ENCODE results near the gene GALR3. TPM values are rescaled to one million over a fixed set of nuclear protein-coding genes. Genes with fewer than 3 reads are reported as not detected.
A peak's percentile ranks its signal among the peaks of the same experiment; 100 is the strongest.

The GALR3 gene
- total RNA-seq, 1 experiment from 2014 or later = not detected

DNA sequence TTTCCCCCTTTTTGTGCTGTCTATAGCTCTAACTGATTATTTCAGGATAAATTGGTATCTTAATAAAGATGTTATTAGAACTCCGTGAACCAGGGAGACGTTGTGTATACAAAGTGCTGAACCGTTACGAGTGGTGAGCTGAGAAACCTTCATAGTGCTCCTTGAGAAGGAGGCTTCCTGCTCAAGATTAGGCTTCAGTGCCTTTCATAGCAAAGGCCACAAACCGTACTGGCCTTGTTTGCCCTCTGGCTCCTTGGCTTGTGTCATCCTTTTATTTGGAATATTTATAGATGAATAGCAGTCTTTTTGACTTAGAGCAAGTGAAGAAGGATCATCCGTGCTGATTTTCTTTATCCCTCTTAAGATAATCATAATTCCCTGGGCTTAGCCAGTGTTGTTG is 42.3 kb downstream of the GALR3 start:
- H3K36me3 ChIP-seq (ENCODE audit: control insufficient read depth, insufficient read depth, low read length) = peaks cover 25% of the 10 kb centered on the region
- H3K4me3 ChIP-seq (ENCODE audit: low read depth in 2 of 2, low read length in 2 of 2) = no peak overlapping the region
- no peak for ATAC-seq
- no peaks in the 10 kb centered on the region for H3K27me3 ChIP-seq (ENCODE audit: control insufficient read depth, insufficient read depth, low read length)
- H3K9me3 ChIP-seq (ENCODE audit: control insufficient read depth, insufficient read depth, low read depth, low read length) = no peaks in the 10 kb centered on the region
- CTCF ChIA-PET = no interaction called here
- no peak for TF ChIP-seq TCF7L2 (IDR thresholded peaks at IDR 0.05; ENCODE audit: low read depth, low read length)
- TF ChIP-seq, protein P1, sequence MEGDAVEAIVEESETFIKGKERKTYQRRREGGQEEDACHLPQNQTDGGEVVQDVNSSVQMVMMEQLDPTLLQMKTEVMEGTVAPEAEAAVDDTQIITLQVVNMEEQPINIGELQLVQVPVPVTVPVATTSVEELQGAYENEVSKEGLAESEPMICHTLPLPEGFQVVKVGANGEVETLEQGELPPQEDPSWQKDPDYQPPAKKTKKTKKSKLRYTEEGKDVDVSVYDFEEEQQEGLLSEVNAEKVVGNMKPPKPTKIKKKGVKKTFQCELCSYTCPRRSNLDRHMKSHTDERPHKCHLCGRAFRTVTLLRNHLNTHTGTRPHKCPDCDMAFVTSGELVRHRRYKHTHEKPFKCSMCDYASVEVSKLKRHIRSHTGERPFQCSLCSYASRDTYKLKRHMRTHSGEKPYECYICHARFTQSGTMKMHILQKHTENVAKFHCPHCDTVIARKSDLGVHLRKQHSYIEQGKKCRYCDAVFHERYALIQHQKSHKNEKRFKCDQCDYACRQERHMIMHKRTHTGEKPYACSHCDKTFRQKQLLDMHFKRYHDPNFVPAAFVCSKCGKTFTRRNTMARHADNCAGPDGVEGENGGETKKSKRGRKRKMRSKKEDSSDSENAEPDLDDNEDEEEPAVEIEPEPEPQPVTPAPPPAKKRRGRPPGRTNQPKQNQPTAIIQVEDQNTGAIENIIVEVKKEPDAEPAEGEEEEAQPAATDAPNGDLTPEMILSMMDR (IDR thresholded peaks at IDR 0.05) = no peak
- TF ChIP-seq, protein P2, sequence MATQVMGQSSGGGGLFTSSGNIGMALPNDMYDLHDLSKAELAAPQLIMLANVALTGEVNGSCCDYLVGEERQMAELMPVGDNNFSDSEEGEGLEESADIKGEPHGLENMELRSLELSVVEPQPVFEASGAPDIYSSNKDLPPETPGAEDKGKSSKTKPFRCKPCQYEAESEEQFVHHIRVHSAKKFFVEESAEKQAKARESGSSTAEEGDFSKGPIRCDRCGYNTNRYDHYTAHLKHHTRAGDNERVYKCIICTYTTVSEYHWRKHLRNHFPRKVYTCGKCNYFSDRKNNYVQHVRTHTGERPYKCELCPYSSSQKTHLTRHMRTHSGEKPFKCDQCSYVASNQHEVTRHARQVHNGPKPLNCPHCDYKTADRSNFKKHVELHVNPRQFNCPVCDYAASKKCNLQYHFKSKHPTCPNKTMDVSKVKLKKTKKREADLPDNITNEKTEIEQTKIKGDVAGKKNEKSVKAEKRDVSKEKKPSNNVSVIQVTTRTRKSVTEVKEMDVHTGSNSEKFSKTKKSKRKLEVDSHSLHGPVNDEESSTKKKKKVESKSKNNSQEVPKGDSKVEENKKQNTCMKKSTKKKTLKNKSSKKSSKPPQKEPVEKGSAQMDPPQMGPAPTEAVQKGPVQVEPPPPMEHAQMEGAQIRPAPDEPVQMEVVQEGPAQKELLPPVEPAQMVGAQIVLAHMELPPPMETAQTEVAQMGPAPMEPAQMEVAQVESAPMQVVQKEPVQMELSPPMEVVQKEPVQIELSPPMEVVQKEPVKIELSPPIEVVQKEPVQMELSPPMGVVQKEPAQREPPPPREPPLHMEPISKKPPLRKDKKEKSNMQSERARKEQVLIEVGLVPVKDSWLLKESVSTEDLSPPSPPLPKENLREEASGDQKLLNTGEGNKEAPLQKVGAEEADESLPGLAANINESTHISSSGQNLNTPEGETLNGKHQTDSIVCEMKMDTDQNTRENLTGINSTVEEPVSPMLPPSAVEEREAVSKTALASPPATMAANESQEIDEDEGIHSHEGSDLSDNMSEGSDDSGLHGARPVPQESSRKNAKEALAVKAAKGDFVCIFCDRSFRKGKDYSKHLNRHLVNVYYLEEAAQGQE (IDR thresholded peaks at IDR 0.05; ENCODE audit: insufficient read depth in 1 of 2, low read depth in 2 of 2, low read length in 1 of 2) = no peak
- no peak for TF ChIP-seq SIN3A (IDR thresholded peaks at IDR 0.05; ENCODE audit: borderline replicate concordance, insufficient read depth, low read depth, low read length)
- no peak for TF ChIP-seq POLR2AphosphoS5 (IDR thresholded peaks at IDR 0.05; ENCODE audit: low read depth, low read length)
- intact Hi-C loops (cut with micrococcal nuclease; ENCODE audit: unreplicated experiment) = no loop called here
- no peaks in the 10 kb centered on the region for H3K4me1 ChIP-seq (ENCODE audit: control insufficient read depth, insufficient read depth, low read length)
- POLR2A ChIA-PET = interaction anchor here (1.0 kb wide), 1 partner anchor 10 kb away, joined by 4 read pairs; no protein-coding TSS in a partner anchor
- H3K27ac ChIP-seq (ENCODE audit: low read length) = no peak overlapping the region
- BruUV-seq (replicated peaks) = no TSS peak
- in situ Hi-C loops (cut with HindIII; ENCODE audit: low pct_unique_long_range_greater_than_20kb, low sequenced_read_pairs) = no loop called here
- DNase-seq (ENCODE audit: low read depth, low spot score) = no peak

DNA sequence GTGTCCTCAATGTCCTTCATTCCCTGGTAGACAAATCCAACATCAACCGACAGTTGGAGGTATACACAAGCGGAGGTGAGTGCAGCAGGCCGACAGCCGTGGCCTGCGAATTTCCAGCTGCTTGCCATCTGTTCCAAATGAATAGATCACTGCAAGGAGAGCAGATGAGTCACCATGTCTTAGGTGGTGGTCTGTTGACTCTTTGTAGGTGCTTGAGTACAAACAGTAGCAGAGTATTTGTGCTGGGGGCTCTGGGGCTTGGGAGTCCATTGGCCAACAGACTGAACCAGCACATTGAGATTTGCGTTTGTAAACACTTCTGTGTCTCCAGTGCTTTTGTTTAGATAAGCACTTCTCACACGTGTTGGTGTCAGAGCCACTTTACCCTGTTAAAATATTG is 47.1 kb downstream of the GALR3 start:
- no peak overlapping the region for H3K4me3 ChIP-seq (ENCODE audit: low read depth in 2 of 2, low read length in 2 of 2)
- ATAC-seq = no peak
- TF ChIP-seq, protein P1 (IDR thresholded peaks at IDR 0.05) = no peak
- no peak for TF ChIP-seq POLR2AphosphoS5 (IDR thresholded peaks at IDR 0.05; ENCODE audit: low read depth, low read length)
- TF ChIP-seq, protein P2 (IDR thresholded peaks at IDR 0.05; ENCODE audit: insufficient read depth in 1 of 2, low read depth in 2 of 2, low read length in 1 of 2) = no peak
- TF ChIP-seq TCF7L2 (IDR thresholded peaks at IDR 0.05; ENCODE audit: low read depth, low read length) = no peak
- no peak for TF ChIP-seq SIN3A (IDR thresholded peaks at IDR 0.05; ENCODE audit: borderline replicate concordance, insufficient read depth, low read depth, low read length)
- H3K36me3 ChIP-seq (ENCODE audit: control insufficient read depth, insufficient read depth, low read length) = peaks cover 20% of the 10 kb centered on the region
- intact Hi-C loops (cut with micrococcal nuclease; ENCODE audit: unreplicated experiment) (no loop called here), in situ Hi-C loops (cut with HindIII; ENCODE audit: low pct_unique_long_range_greater_than_20kb, low sequenced_read_pairs) (no loop called here)
- no peaks in the 10 kb centered on the region for H3K27me3 ChIP-seq (ENCODE audit: control insufficient read depth, insufficient read depth, low read length)
- CTCF ChIA-PET = no interaction called here
- no peaks in the 10 kb centered on the region for H3K9me3 ChIP-seq (ENCODE audit: control insufficient read depth, insufficient read depth, low read depth, low read length)
- DNase-seq (ENCODE audit: low read depth, low spot score) = no peak
- H3K4me1 ChIP-seq (ENCODE audit: control insufficient read depth, insufficient read depth, low read length) = no peaks in the 10 kb centered on the region
- no peak overlapping the region for H3K27ac ChIP-seq (ENCODE audit: low read length)
- TSS peak; percentile 14 for BruUV-seq (replicated peaks)
- POLR2A ChIA-PET = no interaction called here

Small RNA genes lying within 50 kb of the gene (microRNA-seq; reads per million reads assigned to microRNA genes)
- not detected for gene MIR659 (ENCODE audit: unreplicated experiment)

Other genes with a start within 250 kb of the GALR3 start
- gene LGALS2, start 243.3 kb upstream of the GALR3 start, total RNA-seq (2021; ENCODE audit: unreplicated experiment) = not detected
- 45.4 TPM for gene GGA1, start 214.5 kb upstream of the GALR3 start, total RNA-seq (2021; ENCODE audit: unreplicated experiment)
- 6.8 TPM for gene SH3BP1, start 183.7 kb upstream of the GALR3 start, total RNA-seq (2021; ENCODE audit: unreplicated experiment)
- gene PDXP, start 164.7 kb upstream of the GALR3 start, total RNA-seq (2021; ENCODE audit: unreplicated experiment) = 17.6 TPM
- gene LGALS1, start 147.7 kb upstream of the GALR3 start, total RNA-seq (2021; ENCODE audit: unreplicated experiment) = 1,518 TPM
- 32.7 TPM for gene NOL12, start 137.0 kb upstream of the GALR3 start, total RNA-seq (2021; ENCODE audit: unreplicated experiment)
- gene TRIOBP, start 126.3 kb upstream of the GALR3 start, total RNA-seq (2021; ENCODE audit: unreplicated experiment) = 50.5 TPM
- gene GCAT, start 15.4 kb upstream of the GALR3 start, total RNA-seq (2021; ENCODE audit: unreplicated experiment) = 11.2 TPM
- 28.1 TPM for gene ANKRD54, start 21.0 kb downstream of the GALR3 start, total RNA-seq (2021; ENCODE audit: unreplicated experiment)
- 211 TPM for gene EIF3L, start 26.0 kb downstream of the GALR3 start, total RNA-seq (2021; ENCODE audit: unreplicated experiment)
- 34.5 TPM for gene MICALL1, start 82.9 kb downstream of the GALR3 start, total RNA-seq (2021; ENCODE audit: unreplicated experiment)
- gene C22orf23, start 130.2 kb downstream of the GALR3 start, total RNA-seq (2021; ENCODE audit: unreplicated experiment) = 0.49 TPM
- 89.7 TPM for gene POLR2F, start 130.3 kb downstream of the GALR3 start, total RNA-seq (2021; ENCODE audit: unreplicated experiment)
- gene SOX10, start 161.2 kb downstream of the GALR3 start, total RNA-seq (2021; ENCODE audit: unreplicated experiment) = not detected
- 21.3 TPM for gene PICK1, start 234.0 kb downstream of the GALR3 start, total RNA-seq (2021; ENCODE audit: unreplicated experiment)

Measured in Panc1 (cell line).